Erythroblast (primary cell): ENCODE measurements around the gene CENPX.

Experiments used
- GATA1 ChIP-seq: IDR thresholded peaks from 2 replicates; pipeline ENCODE4 v1.6.1; 2011; ENCODE audit warnings: low read depth, mild to moderate bottlenecking, control low read depth, low read length, moderate library complexity
- POLR2A ChIP-seq: IDR thresholded peaks from 2 replicates; pipeline ENCODE4 v1.6.1; 2011; ENCODE audit warnings: mild to moderate bottlenecking, low read length

DNA sequence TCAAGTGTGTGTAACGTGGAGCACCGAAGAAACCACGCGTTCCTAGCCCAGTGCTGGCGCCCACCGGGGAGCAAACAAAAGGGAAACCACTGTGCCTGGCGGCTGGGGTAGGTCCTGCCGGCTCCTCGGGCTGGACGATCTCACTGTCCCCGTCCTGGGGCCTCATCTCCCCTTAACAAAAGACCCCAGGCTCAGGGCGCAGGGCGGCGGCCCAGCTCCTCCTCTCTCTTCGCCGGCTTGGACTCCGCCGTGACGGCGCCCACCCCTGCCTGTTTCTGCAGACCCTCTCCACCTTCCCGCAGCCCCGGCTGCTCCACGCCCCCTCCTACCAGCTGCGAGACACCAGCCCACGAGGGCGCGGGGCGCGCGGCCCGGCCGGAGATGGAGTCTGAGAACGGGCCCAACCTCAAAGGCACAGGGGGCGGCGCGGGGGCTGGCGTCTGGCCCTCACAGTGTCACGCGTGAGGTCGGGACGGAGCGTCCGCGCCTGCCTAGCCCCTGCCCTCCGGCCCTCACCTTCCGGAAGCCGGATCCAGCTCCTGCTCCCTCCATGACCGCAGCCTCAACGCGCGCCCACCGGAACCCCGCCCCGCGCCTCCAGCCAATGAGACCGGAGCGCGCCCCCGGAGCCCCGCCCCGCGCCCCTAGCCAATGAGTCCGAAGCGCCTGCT is at the start of gene CENPX:
- TF ChIP-seq POLR2A (peak; percentile 41), GATA1 (no peak)
